GM18526 (cell line): ENCODE results near the gene TPI1.

ENCODE experiments used
- POLR2A ChIP-seq: IDR thresholded peaks from 3 replicates; pipeline ENCODE4 v1.6.1; 2011; ENCODE audit not compliant: insufficient read length; ENCODE audit errors: extremely low read depth

The TPI1 gene

DNA sequence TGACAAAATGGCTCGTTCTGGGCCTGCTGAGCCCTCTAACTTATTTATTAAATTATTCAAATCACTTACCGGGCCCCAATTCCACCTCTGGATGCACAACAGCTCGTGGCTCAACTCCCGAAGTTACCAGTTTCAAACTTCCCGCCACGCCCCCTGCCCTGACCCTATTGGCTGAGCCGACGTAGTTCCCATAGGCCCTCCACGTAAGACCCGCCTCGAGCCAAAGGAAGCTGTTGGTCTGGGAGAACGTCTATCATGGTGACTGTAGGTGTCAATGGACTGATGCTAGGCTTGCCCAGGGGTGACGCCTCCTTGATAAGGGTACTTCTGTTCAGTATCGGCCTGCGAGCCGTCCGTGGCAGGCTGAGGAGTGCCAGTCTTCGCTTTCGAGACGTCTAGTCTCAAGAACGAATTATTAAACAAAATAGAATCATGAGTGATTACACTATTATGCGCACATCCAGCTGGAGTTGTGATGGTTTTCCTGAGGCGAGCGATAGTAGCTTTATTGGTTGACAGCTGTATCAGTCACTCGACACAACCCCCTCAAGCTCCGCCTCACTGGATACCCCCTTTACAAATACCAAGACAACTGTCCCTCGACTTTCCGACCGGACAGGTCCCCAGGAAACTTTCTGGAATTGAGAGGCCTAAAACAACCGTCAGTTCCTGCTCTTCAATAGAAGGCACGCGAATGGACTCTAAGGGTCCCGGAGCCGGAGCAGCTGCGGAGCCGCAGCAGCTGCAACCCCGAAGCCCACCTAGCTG, 16.0 kb upstream of the TPI1 start, which contains the start of gene CDCA3:
CDCA3 (minus strand) TSS at position 134 of the 768 bp plus-strand sequence. CDS start 334 bp downstream, outside the sequence.
- TF ChIP-seq POLR2A = peak; percentile 78

DNA sequence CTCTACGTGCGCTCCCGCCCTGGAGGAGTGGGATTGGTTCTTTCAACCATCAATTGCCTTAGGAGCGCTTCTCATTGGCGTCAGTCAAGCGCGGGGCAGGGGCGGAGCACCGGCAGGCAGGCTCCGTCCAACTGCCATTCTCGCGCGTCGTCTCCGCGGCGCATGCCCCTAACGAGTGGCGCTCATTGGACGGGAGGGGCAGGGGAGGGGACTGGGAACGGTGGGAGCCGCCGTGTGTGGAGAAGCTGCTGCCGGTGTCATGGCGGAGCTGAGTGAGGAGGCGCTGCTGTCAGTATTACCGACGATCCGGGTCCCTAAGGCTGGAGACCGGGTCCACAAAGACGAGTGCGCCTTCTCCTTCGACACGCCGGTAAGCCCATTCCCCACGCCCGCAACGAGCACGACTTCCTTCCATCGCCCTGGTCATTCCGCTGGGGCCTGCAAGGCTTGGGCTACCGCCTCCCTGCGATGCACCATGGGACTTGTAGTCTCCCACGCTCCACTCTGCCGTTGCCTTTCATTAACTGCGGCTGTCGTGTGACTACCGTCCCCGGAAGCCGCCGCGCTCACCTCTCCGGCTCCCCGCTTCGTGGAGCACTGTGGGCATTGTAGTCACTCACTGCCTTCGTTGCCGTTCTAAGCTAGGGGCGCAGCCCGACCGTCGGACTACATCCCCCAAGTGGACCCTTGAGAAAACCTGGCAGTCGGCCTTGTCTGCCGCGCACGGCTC, 15.2 kb upstream of the TPI1 start, which contains the start of gene USP5:
USP5 (plus strand) TSS at position 230 of the 730 bp plus-strand sequence; CDS start at position 260, 30 bp downstream.
- peak; percentile 77 for TF ChIP-seq POLR2A

DNA sequence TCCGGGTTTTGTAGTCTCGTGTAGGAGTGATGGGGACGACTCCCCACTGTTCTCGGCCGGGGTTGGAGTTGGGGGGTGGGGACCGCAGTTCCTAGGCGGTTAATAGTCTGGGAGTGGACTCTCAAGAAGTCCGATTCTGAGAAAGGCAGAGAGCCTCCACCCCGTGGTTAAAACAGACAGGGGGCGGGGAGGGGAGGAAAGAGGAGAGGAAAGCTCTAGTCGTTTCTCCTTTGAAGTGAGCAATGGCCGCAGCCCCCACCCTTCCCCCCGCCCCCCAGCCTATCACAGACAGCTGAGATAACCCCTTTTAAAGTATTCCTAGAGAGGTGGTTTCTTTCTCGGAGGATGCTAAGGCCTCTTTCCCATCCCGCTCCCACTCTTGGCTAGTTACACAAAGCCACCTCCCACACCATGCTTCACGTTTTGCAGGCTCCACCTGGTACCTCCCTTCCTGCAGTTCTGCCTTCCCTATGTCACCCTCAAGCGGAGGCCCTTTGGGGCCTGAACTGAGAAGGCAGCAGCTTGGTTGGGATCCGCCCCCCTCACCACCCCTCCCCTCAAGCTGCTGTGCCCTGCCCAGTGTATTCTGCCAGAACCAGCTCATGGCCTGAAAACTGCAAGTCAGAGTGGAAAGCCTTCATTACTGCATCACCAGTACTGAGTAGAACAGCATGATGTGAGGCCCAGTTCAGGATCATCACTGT, 14.5 kb upstream of the TPI1 start:
- no peak for TF ChIP-seq POLR2A

DNA sequence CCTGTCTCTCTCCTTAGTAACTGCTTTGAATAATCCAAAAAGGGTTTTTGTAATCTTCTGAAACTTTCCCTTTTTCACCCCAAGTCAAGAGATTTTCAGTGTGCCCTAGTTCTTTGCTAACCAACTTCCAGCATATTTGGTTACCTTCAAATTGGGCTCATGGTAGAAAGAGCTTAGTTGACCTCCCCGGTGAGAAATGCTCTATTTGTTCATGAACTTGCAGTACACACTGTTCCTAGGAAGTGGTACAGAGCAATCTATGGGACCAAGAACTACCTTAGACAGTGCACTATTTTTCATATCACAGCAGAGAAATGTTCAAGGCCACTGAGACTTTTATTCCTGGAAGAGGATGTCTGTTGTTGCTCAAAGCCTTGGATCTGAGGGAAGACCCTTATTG, 13.7 kb upstream of the TPI1 start:
- TF ChIP-seq POLR2A = no peak

DNA sequence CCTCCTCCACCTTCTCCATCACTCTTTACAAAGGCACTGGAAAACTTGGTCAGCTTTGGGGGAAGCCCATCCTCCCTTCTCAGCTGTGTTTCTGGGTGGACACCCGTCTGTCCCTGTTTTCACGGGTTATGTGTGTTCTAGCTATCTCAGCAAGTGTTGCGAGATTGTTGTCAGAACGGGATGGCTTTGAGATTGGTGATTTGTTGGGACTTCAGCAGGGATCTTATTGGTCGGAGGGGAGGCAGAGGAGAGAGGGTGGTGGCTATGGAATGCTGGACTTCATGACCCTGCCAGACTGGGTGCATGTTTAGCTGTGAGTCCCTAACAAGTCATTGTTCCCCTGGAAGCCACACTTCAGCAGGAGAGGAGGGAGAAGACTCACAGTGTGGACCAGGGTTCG, 13.3 kb upstream of the TPI1 start:
- TF ChIP-seq POLR2A = no peak

DNA sequence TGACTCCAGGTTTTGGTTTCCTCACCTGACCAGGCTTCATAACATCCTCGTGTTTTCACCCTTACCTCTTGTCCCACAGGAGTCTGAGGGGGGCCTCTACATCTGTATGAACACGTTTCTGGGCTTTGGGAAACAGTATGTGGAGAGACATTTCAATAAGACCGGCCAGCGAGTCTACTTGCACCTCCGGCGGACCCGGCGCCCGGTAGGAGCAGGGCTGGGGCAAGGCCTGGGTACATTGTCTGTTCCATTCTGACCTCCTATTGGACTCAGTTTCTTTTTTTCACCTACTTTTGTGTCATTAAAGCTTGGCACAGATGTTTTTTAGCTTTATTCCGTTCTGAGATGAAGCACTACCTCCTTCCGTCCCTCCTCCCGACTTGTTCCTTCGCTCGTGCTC, 12.0 kb upstream of the TPI1 start:
- no peak for TF ChIP-seq POLR2A

DNA sequence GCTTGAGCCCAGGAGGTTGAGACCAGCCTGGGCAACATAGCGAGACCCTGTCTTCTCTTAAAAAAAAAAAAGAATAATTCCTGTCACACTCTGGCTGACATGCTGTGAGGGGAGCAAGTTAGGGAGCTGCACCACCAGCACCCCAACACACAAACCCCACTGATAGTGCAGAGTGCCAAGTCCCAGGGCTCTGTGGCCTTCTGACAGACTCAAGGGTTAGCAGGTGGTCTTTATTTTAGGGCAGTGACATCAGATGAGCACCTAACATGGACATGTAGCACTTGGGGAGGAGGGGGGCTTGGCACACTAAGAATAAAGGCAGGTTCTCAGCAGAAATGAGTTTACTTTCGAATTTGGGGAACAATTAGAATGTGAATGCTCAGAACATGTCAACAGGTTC, 8.5 kb upstream of the TPI1 start:
- no peak for TF ChIP-seq POLR2A

DNA sequence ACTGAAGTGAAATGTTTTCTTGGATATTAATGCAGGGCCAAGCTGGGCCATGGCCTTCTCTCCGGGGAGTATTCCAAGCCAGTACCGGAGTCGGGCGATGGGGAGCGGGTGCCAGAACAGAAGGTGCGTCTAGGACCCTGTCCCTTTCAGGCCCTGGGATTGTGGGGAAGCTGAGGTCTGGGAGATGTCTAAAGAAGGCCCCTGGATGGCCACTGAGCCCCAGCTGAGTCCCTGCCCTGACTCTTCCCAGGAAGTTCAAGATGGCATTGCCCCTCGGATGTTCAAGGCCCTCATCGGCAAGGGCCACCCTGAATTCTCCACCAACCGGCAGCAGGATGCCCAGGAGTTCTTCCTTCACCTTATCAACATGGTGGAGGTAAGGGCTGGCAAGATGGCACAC, 7.2 kb upstream of the TPI1 start:
- no peak for TF ChIP-seq POLR2A

DNA sequence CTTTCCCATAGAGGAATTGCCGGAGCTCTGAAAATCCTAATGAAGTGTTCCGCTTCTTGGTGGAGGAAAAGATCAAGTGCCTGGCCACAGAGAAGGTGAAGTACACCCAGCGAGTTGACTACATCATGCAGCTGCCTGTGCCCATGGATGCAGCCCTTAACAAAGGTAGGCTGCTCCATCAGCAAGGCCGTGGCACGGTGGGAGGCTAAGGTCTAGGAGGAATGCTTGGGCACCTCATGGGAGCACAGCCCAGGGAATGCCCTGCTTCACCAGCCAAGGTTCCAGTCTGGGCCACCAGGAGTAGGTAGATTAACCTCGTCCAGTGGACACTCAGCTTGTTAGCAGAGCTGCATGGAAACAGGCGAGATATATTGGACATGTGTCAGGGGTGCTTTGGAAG, 6.4 kb upstream of the TPI1 start:
- TF ChIP-seq POLR2A = no peak

DNA sequence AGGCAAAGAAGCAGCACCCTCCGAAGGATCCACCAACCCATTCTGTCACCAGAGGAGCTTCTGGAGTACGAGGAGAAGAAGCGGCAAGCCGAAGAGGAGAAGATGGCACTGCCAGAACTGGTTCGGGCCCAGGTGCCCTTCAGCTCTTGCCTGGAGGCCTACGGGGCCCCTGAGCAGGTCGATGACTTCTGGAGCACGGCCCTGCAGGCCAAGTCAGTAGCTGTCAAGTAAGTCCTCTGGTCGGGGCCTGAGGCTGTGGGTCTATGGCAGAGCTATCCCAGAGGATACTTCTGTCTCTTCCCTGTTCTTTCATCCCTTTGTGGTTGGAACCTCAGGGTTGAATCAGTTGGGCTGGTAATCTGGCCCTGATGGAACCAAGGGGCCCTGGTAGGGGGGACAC, 5.9 kb upstream of the TPI1 start:
- no peak for TF ChIP-seq POLR2A

DNA sequence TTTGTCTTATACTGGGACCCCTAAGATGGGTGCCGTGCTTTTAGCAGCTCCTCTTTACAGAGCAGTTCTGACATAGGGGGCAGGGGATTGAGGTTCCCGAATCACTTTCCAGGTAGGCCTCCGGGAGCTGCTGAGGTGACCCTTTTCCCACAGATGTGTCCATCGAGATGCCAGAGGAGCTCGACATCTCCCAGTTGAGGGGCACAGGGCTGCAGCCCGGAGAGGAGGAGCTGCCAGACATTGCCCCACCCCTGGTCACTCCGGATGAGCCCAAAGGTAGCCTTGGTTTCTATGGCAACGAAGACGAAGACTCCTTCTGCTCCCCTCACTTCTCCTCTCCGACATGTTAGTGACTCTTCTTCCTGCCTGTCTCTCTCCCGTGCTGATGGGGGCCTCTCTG, 4.3 kb upstream of the TPI1 start:
- no peak for TF ChIP-seq POLR2A

DNA sequence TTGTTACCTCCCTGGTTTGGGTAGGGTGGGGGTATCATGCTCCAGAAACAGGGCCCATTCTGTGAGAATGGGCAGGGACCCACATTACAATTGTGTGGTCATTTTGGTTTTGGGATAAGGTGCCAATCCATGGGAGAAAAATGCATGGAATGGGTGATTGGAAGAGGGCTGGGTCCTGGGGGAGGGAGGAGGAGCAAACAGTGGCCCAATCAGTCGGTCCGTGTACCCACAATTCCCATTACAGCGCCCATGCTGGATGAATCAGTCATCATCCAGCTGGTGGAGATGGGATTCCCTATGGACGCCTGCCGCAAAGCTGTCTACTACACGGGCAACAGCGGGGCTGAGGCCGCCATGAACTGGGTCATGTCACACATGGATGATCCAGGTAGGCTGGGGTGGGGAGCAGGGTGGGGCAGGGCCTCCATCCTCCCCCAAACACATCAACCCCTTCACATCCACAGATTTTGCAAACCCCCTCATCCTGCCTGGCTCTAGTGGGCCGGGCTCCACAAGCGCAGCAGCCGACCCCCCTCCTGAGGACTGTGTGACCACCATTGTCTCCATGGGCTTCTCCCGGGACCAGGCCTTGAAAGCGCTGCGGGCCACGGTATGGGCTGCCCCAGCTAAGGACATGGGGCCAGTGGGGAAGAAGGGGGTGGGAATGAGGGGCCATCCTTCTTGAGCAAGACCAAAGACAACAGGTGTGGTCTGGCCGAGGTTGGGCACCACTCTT, 3.6 kb upstream of the TPI1 start:
- no peak for TF ChIP-seq POLR2A

DNA sequence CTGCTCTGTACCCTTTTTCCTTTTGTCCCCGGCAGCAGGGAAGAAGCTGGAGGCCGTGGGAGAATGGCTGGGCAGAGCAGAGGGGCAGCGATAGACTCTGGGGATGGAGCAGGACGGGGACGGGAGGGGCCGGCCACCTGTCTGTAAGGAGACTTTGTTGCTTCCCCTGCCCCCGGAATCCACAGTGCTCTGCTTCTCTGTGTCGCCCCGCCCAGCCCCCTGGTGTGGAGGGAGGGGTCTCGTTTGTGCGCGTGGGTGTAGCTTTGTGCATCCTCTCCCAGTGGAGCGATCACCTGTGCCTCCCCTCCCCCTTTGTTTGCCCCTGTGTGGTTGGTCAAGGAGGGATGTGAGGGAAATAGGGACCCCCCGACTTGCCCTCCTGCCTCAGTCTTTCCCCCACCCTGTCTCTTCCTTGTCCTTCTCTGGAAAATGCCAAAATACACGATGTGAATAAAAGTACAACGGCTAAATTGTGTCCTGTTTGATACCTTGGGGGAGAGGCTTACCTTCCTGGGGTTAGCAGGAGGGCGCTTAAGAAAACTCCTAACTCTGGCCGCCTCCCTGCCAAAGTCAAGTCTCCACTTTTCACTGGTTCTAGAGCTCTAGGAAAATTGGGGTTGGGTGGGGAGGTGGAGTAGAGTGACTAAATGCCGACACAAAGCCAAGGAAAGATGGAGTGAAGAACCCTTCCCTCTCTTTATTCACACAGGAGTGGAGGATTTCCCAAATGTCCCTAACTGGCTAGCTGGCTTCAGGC, 990 bp upstream of the TPI1 start:
- no peak for TF ChIP-seq POLR2A

DNA sequence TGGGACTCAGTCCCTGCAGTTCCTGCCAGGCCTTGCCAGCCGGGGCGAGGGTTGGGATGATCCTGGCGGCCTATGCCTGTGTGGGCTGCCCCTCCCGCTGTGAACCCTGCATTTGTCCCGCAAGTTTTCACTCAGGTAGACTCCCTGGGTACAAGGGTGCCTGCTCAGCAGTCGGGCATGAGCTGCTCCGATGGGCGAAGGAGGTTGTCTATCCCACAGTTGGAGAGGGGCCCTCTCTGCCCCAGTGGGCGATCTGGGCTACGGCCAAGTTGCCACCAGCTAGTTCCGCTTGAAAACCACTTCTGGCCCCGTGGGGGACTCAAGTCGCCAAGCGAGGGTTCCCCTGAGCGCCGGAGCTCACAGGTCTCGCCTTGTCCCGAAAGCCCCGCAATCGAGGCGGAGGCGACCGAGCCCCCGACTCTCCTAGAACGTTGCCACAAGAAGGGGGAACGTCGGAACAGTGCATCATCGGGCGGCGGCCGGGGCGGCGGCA, 365 bp upstream of the TPI1 start:
- no peak for TF ChIP-seq POLR2A

DNA sequence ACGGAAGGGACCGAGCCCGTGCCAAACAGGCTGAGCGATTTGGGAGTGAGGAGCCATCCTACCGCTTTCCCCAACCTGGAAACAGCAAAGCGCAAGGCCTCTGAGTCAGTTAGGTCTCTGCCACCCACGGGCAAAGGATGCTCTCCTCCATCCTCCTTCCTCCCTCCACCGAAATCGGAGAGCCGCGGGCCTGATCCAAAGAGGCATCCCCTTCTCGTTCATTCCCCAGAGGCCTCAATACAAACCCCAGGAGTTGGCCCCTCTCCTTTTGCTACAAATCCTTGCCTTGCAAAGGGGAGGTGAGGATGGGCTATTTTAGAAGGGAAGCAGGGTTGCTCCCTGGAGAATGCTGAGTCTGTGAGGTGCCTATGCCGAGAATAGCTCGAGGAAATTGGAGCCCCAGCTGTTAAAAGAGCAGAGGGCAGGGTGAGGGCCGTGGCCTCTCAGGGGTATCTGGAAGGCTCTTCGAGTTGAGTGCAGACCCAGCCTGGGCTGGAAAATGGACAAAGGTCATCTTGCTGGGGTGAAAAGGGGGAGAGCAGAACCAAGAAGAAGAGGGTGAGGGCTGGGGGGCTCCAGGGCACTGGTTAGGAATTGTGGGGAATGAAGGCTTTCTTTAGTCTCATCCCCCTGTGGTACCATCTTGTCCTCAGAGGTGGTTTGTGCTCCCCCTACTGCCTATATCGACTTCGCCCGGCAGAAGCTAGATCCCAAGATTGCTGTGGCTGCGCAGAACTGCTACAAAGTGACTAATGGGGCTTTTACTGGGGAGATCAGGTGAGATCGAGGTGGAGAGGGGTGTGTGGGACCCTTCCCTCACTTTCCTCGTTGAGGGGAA, 1.1 kb downstream of the TPI1 start:
- no peak for TF ChIP-seq POLR2A
